ENCODE data around the gene MT1E.
"Not testable (repeated sequence)": the region's sequence is repeated elsewhere in the genome, so short reads cannot be mapped to it uniquely, and the experiment has no call there.

The MT1E gene

GRCh38 chr16:56625140-56625942, at the start of gene MT1E:
TSS of gene MT1E (plus strand) at chr16:56625781. CDS start at chr16:56625852, 71 bp downstream.
- peak in 1 of 2 donors; percentile 65 for DNase-seq (ENCODE audit: low read depth in 1 of 2, low spot score in 1 of 2)

GRCh38 chr16:56576585-56577299, 48.8 kb upstream of the MT1E start:
- peak; percentile 81 to 82 for DNase-seq (ENCODE audit: low read depth in 1 of 2, low spot score in 1 of 2)

GRCh38 chr16:56577300-56577625, 48.3 kb upstream of the MT1E start:
- no peak for DNase-seq (ENCODE audit: low read depth in 1 of 2, low spot score in 1 of 2)

- DNase-seq (ENCODE audit: low read depth in 1 of 2, low spot score in 1 of 2) = no peak
Measured at GRCh38 chr16:56580391-56581048, 45.1 kb upstream of the MT1E start.

- DNase-seq (ENCODE audit: low read depth in 1 of 2, low spot score in 1 of 2) = not testable (repeated sequence)
Measured at GRCh38 chr16:56582911-56583310, 42.7 kb upstream of the MT1E start.

- no peak for DNase-seq (ENCODE audit: low read depth in 1 of 2, low spot score in 1 of 2)
Measured at GRCh38 chr16:56583351-56584168, 42.0 kb upstream of the MT1E start.

- no peak for DNase-seq (ENCODE audit: low read depth in 1 of 2, low spot score in 1 of 2)
Measured at GRCh38 chr16:56584276-56584675, 41.3 kb upstream of the MT1E start.

- DNase-seq (ENCODE audit: low read depth in 1 of 2, low spot score in 1 of 2) = no peak
Measured at GRCh38 chr16:56588781-56589140, 36.8 kb upstream of the MT1E start.

GRCh38 chr16:56589141-56590039, 36.2 kb upstream of the MT1E start, which contains the start of gene MT3:
TSS of gene MT3 (plus strand) at chr16:56589528. CDS start at chr16:56589591, 63 bp downstream.
- DNase-seq (ENCODE audit: low read depth in 1 of 2, low spot score in 1 of 2) = no peak

GRCh38 chr16:56591377-56592060, 34.1 kb upstream of the MT1E start:
- DNase-seq (ENCODE audit: low read depth in 1 of 2, low spot score in 1 of 2) = no peak

- no peak for DNase-seq (ENCODE audit: low read depth in 1 of 2, low spot score in 1 of 2)
Measured at GRCh38 chr16:56593573-56594291, 31.8 kb upstream of the MT1E start.

GRCh38 chr16:56594292-56594619, 31.3 kb upstream of the MT1E start:
- no peak for DNase-seq (ENCODE audit: low read depth in 1 of 2, low spot score in 1 of 2)

GRCh38 chr16:56600398-56600999, 25.1 kb upstream of the MT1E start:
- DNase-seq (ENCODE audit: low read depth in 1 of 2, low spot score in 1 of 2) = no peak

- no peak for DNase-seq (ENCODE audit: low read depth in 1 of 2, low spot score in 1 of 2)
Measured at GRCh38 chr16:56601325-56601724, 24.3 kb upstream of the MT1E start.

GRCh38 chr16:56603589-56603988, 22.0 kb upstream of the MT1E start:
- DNase-seq (ENCODE audit: low read depth in 1 of 2, low spot score in 1 of 2) = no peak

GRCh38 chr16:56604966-56605365, 20.6 kb upstream of the MT1E start:
- no peak for DNase-seq (ENCODE audit: low read depth in 1 of 2, low spot score in 1 of 2)

GRCh38 chr16:56605475-56605874, 20.1 kb upstream of the MT1E start:
- DNase-seq (ENCODE audit: low read depth in 1 of 2, low spot score in 1 of 2) = no peak

- no peak for DNase-seq (ENCODE audit: low read depth in 1 of 2, low spot score in 1 of 2)
Measured at GRCh38 chr16:56606071-56606475, 19.5 kb upstream of the MT1E start.

Data from stimulated activated CD4-positive, alpha-beta T cell treated with anti-CD3 and anti-CD28 coated beads, Interleukin-15, amount 100 ng/mL, for 1 hour (primary cell).